Caco-2 (cell line): ENCODE measurements around the gene RAB12. TPM values are rescaled to one million over a fixed set of nuclear protein-coding genes. Genes with fewer than 3 reads are reported as not detected.

Experiments used
- BruUV-seq: library from RNA; stranded (reverse); fragments of 400-500 nt; replicated peaks from 2 replicates; lab custom pipeline; 2021; lab: Mats Ljungman, UMichigan
- CTCF ChIA-PET: fragments of 300-600 bp; sonication (Branson Sonifier 250); formaldehyde crosslinking; loops from one replicate; lab custom pipeline; 2022; ENCODE audit warnings: antibody characterized with exemption; lab: Charles Lee
- POLR2A ChIA-PET: fragments of 300-600 bp; sonication (Branson Sonifier 250); formaldehyde crosslinking; loops from one replicate; lab custom pipeline; 2022; ENCODE audit warnings: antibody characterized with exemption; lab: Charles Lee
- DNase-seq, 2 experiments: peaks; one replicate each; pipeline versions ENCODE4 v3.0.0 to v3.0.0-alpha.2; 2020 to 2022
- H3K27me3 ChIP-seq: replicated peaks from 2 replicates; pipeline ENCODE4 v1.6.0; 2011; ENCODE audit warnings: low read length; ENCODE audit not compliant: control insufficient read depth, insufficient read depth
- H3K36me3 ChIP-seq: 2 replicates; pipeline ENCODE4 v1.5.1; 2011; ENCODE audit warnings: low read length; ENCODE audit not compliant: control insufficient read depth, insufficient read depth
- H3K4me1 ChIP-seq: fragments of 250-450 bp; sonication (Bioruptor Pico); 2 replicates; pipeline ENCODE4 v1.5.1; 2020; ENCODE audit warnings: mild to moderate bottlenecking
- H3K4me3 ChIP-seq: 2 replicates; pipeline ENCODE4 v1.5.1; 2011; ENCODE audit warnings: low read depth, mild to moderate bottlenecking, control low read depth, low read length
- H3K9me3 ChIP-seq: fragments of 250-450 bp; sonication (Bioruptor Pico); 2 replicates; pipeline ENCODE4 v1.5.1; 2020; ENCODE audit warnings: mild to moderate bottlenecking, moderate library complexity
- H3K27ac Mint-ChIP-seq: one replicate; pipeline ENCODE4 v1.8.0; 2022; ENCODE audit warnings: mixed read lengths; ENCODE audit not compliant: unreplicated experiment
- H3K27me3 Mint-ChIP-seq: one replicate; pipeline ENCODE4 v1.8.0; 2022; ENCODE audit warnings: mixed read lengths; ENCODE audit not compliant: insufficient read depth, unreplicated experiment
- H3K36me3 Mint-ChIP-seq: one replicate; pipeline ENCODE4 v1.8.0; 2022; ENCODE audit warnings: mild to moderate bottlenecking, mixed read lengths; ENCODE audit not compliant: insufficient read depth, unreplicated experiment
- H3K4me1 Mint-ChIP-seq: one replicate; pipeline ENCODE4 v1.8.0; 2022; ENCODE audit warnings: low read depth, mixed read lengths; ENCODE audit not compliant: unreplicated experiment
- H3K4me3 Mint-ChIP-seq: one replicate; pipeline ENCODE4 v1.8.0; 2022; ENCODE audit warnings: mild to moderate bottlenecking, moderate library complexity, mixed read lengths; ENCODE audit not compliant: unreplicated experiment
- H3K9me3 Mint-ChIP-seq: one replicate; pipeline ENCODE4 v1.8.0; 2022; ENCODE audit warnings: mixed read lengths; ENCODE audit not compliant: unreplicated experiment
- CTCF ChIP-seq, 2 experiments: fragments of 200-600 bp in 1 of 2; IDR thresholded peaks; 1 replicate in 1 of 2; 2 replicates in 1 of 2; pipeline versions ENCODE4 v1.5.1 to v1.8.0; 2011 to 2022; ENCODE audit warnings: antibody characterized with exemption in 1 of 2, control low read depth in 1 of 2, inconsistent platforms in 1 of 2, low read depth in 1 of 2, low read length in 1 of 2, mild to moderate bottlenecking in 1 of 2, moderate library complexity in 1 of 2; ENCODE audit not compliant: insufficient read depth in 1 of 2, severe bottlenecking in 1 of 2, unreplicated experiment in 1 of 2
- intact Hi-C: fragments of 100-400 bp; cut with micrococcal nuclease; formaldehyde crosslinking; loops from one replicate; pipeline ENCODE4 v1.10.0; 2022; ENCODE audit not compliant: unreplicated experiment
- total RNA-seq: library from RNA; stranded (reverse); gene quantifications from 2 replicates; pipeline ENCODE4 v1.2.3, GENCODE V29; 2022

Gene RAB12
- total RNA-seq, 1 experiment from 2014 or later: 42.8 TPM

DNA sequence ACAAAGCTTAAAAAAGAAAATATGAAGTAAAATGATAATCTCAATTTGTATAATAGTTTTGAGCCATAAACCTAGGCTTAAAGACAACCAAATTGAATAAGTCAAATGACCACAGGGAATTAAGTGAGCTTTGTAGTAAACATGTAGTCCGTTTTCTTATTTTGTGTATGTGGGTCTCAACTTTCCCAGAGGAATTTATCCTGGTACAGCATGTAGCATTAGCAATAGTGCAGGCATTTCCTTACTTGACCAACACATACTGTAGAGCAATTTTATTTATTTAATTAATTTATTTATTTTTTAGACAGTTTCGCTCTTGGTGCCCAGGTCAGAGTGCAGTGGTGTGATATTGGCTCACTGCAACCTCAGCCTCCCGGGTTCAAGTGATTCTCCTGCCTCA is 58.6 kb downstream of the RAB12 start:
- CTCF ChIA-PET: no interaction called here
- no peaks in the 10 kb centered on the region for H3K36me3 Mint-ChIP-seq
- H3K4me3 ChIP-seq: no peak overlapping the region

GRCh38 chr18:8668381-8668780 is 59.1 kb downstream of the RAB12 start:
- no peaks in the 10 kb centered on the region for H3K36me3 ChIP-seq
- CTCF ChIA-PET: no interaction called here
- no peak for TF ChIP-seq CTCF (IDR thresholded peaks at IDR 0.05; ENCODE audit: insufficient read depth in 1 of 2, low read depth in 1 of 2, low read length in 1 of 2, severe bottlenecking in 1 of 2, unreplicated experiment in 1 of 2)
- no peak overlapping the region for H3K4me3 ChIP-seq
- intact Hi-C loops: no loop called here
- Mint-ChIP-seq H3K36me3 (no peaks in the 10 kb centered on the region), H3K9me3 (no peaks in the 10 kb centered on the region), H3K27me3 (no peaks in the 10 kb centered on the region), H3K4me3 (no peak overlapping the region), H3K27ac (no peak overlapping the region), H3K4me1 (no peaks in the 10 kb centered on the region)
- no peaks in the 10 kb centered on the region for H3K4me1 ChIP-seq
- H3K27me3 ChIP-seq: no peaks in the 10 kb centered on the region
- DNase-seq: no peak
- BruUV-seq: no TSS peak
- POLR2A ChIA-PET: no interaction called here
- no peaks in the 10 kb centered on the region for H3K9me3 ChIP-seq

More for the DNA sequence above, 58.6 kb downstream of the RAB12 start:
- intact Hi-C loops: no loop called here
- POLR2A ChIA-PET: no interaction called here
- Mint-ChIP-seq H3K4me1 (peaks cover 4% of the 10 kb centered on the region), H3K27ac (no peak overlapping the region), H3K27me3 (no peaks in the 10 kb centered on the region), H3K4me3 (no peak overlapping the region), H3K9me3 (no peaks in the 10 kb centered on the region)
- no peaks in the 10 kb centered on the region for H3K27me3 ChIP-seq
- H3K36me3 ChIP-seq: no peaks in the 10 kb centered on the region
- DNase-seq: no peak
- TF ChIP-seq CTCF (IDR thresholded peaks at IDR 0.05; ENCODE audit: insufficient read depth in 1 of 2, low read depth in 1 of 2, low read length in 1 of 2, severe bottlenecking in 1 of 2, unreplicated experiment in 1 of 2): no peak
- H3K9me3 ChIP-seq: no peaks in the 10 kb centered on the region
- BruUV-seq: no TSS peak
- no peaks in the 10 kb centered on the region for H3K4me1 ChIP-seq

- ChIA-PET POLR2A (no interaction called here), CTCF (no interaction called here)
- TF ChIP-seq CTCF (IDR thresholded peaks at IDR 0.05; ENCODE audit: insufficient read depth in 1 of 2, low read depth in 1 of 2, low read length in 1 of 2, severe bottlenecking in 1 of 2, unreplicated experiment in 1 of 2): no peak
- H3K27me3 ChIP-seq: no peaks in the 10 kb centered on the region
- Mint-ChIP-seq H3K9me3 (no peaks in the 10 kb centered on the region), H3K27ac (no peak overlapping the region), H3K36me3 (no peaks in the 10 kb centered on the region), H3K4me1 (no peaks in the 10 kb centered on the region), H3K4me3 (no peak overlapping the region), H3K27me3 (no peaks in the 10 kb centered on the region)
- BruUV-seq: no TSS peak
- H3K36me3 ChIP-seq: no peaks in the 10 kb centered on the region
- no peaks in the 10 kb centered on the region for H3K9me3 ChIP-seq
- no peak for DNase-seq
- H3K4me1 ChIP-seq: no peaks in the 10 kb centered on the region
- no peak overlapping the region for H3K4me3 ChIP-seq
- intact Hi-C loops: no loop called here
These were observed 60.3 kb downstream of the RAB12 start for GRCh38 chr18:8669571-8669970.
